ENCODE results near the gene PIEZO2. TPM values are rescaled to one million over a fixed set of nuclear protein-coding genes. Genes with fewer than 3 reads are reported as not detected.
"Not testable (repeated sequence)": the region's sequence is repeated elsewhere in the genome, so short reads cannot be mapped to it uniquely, and the experiment has no call there.

The PIEZO2 gene
- total and polyA plus RNA-seq, 8 donors = 0.38 to 11.1 (median 3.0) TPM

- TF ChIP-seq, protein P1, sequence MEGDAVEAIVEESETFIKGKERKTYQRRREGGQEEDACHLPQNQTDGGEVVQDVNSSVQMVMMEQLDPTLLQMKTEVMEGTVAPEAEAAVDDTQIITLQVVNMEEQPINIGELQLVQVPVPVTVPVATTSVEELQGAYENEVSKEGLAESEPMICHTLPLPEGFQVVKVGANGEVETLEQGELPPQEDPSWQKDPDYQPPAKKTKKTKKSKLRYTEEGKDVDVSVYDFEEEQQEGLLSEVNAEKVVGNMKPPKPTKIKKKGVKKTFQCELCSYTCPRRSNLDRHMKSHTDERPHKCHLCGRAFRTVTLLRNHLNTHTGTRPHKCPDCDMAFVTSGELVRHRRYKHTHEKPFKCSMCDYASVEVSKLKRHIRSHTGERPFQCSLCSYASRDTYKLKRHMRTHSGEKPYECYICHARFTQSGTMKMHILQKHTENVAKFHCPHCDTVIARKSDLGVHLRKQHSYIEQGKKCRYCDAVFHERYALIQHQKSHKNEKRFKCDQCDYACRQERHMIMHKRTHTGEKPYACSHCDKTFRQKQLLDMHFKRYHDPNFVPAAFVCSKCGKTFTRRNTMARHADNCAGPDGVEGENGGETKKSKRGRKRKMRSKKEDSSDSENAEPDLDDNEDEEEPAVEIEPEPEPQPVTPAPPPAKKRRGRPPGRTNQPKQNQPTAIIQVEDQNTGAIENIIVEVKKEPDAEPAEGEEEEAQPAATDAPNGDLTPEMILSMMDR (IDR thresholded peaks at IDR 0.05) = no peak
- WGBS, 2 donors = 47 to 56% methylated on average over 6 of the region's 6 CpGs
- FAIRE-seq (no peak), DNase-seq (no peak), ATAC-seq (no peak)
- Histone ChIP-seq H3K9me3 (no peaks in the 10 kb centered on the region), H3K4me3 (no peak overlapping the region), H3K27me3 (no peaks in the 10 kb centered on the region), H3K36me3 (no peaks in the 10 kb centered on the region), H3K27ac (no peak overlapping the region), H3K4me1 (no peaks in the 10 kb centered on the region)
- intact Hi-C loops (cut with DNase I) = no loop called here
Observed at GRCh38 chr18:10937743-10938640, 211.4 kb downstream of the PIEZO2 start.

DNA sequence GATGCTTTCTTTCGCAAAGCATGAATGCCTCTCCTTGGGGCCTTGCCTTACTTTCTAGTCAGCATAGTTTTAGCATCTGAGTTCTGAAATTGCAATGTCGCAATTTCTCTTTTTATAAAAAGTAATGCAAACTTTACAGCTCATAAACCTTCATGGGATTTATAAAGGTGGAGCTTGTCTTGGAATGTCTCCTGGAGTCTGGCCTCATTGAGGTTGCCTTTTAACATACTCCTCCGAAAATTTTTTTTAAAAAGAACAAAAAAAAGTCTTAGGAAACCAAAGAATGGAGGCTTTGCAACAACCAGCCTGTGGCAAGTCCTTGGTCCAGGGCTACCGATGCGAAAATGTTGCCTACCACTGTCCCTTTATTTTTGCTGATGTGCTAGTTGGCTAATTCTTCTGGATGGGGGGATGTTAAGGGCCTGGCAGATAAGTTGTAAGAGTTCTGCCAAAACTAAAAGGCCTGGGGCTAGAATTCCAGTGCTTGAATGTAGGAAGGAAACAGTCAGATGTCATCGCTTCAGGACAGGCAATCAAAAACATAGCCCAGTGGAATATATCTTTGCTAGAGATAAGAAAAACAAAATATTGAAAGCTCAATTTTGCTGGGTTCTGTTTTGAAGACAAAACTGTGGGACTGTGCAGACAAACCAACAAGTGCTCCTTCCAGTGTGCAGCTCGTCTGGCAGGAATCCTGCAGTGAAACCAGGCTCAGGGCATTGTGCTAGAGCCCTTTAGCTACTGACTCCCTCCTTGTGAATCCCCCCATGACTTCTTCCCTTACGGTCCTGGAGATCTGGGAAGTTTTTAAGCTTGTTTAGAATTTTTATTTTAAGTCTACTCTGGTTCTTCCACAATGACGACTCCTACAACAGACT is 213.0 kb downstream of the PIEZO2 start:
- TF ChIP-seq, protein P1 (IDR thresholded peaks at IDR 0.05) = no peak
- intact Hi-C loops (cut with DNase I) = no loop called here
- Histone ChIP-seq H3K27ac (no peak overlapping the region), H3K4me3 (no peak overlapping the region), H3K36me3 (no peaks in the 10 kb centered on the region), H3K9me3 (no peaks in the 10 kb centered on the region), H3K4me1 (no peaks in the 10 kb centered on the region), H3K27me3 (no peaks in the 10 kb centered on the region)
- no peak for ATAC-seq
- FAIRE-seq = no peak
- no peak for DNase-seq
- 73 to 74% methylated on average over 9 of the region's 9 CpGs for WGBS, 2 donors

GRCh38 chr18:10935588-10935987 is 213.8 kb downstream of the PIEZO2 start:
- H3K27ac ChIP-seq = no peak overlapping the region
- intact Hi-C loops (cut with DNase I) = no loop called here
- H3K36me3 ChIP-seq = no peaks in the 10 kb centered on the region
- H3K4me3 ChIP-seq = no peak overlapping the region
- 76 to 83% methylated on average over 7 of the region's 7 CpGs for WGBS, 2 donors
- no peaks in the 10 kb centered on the region for H3K9me3 ChIP-seq
- no peak for ATAC-seq
- TF ChIP-seq, protein P1 (IDR thresholded peaks at IDR 0.05) = no peak
- no peaks in the 10 kb centered on the region for H3K27me3 ChIP-seq
- H3K4me1 ChIP-seq = no peaks in the 10 kb centered on the region
- FAIRE-seq = no peak
- no peak for DNase-seq

DNA sequence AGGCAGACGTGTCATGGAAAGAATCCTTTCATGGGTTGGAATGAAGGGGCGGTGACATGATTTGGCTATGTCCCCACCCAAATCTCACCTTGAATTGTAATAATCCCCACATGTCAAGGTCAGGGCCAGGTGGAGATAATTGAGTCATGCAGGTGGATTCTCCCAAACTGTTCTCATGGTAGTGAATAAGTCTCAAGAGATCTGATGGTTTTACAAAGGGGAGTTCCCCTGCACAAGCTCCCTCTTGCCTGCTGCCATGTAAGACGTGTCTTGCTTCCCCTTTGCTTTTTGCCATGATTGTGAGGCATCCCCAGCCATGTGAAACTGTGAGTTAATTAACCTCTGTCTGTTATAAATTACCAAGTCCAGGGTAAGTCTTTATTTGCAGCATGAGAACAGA is 215.7 kb downstream of the PIEZO2 start:
- H3K27ac ChIP-seq; ATAC-seq; H3K9me3 ChIP-seq; DNase-seq; intact Hi-C loops (cut with DNase I); H3K4me1 ChIP-seq; H3K27me3 ChIP-seq; H3K36me3 ChIP-seq; H3K4me3 ChIP-seq; FAIRE-seq: not testable (repeated sequence)
- 49 to 54% methylated on average over 3 of the region's 3 CpGs for WGBS, 2 donors

GRCh38 chr18:10930076-10930475 is 219.3 kb downstream of the PIEZO2 start:
- WGBS, 2 donors = 51 to 61% methylated on average over 2 of the region's 2 CpGs
- Histone ChIP-seq H3K27ac (no peak overlapping the region), H3K9me3 (no peaks in the 10 kb centered on the region), H3K4me1 (peaks cover 0 to 4% (median 0%) of the 10 kb centered on the region in 3 donors), H3K4me3 (no peak overlapping the region), H3K36me3 (no peaks in the 10 kb centered on the region), H3K27me3 (no peaks in the 10 kb centered on the region)
- no peak for DNase-seq
- no peak for ATAC-seq
- no peak for FAIRE-seq
- intact Hi-C loops (cut with DNase I) = no loop called here
- TF ChIP-seq, protein P1 (IDR thresholded peaks at IDR 0.05) = no peak
